HG02885 (cell line): ENCODE results near the gene TRIM33.

ENCODE experiments used
- ATAC-seq: cut with Tn5 transposase; IDR thresholded peaks from one replicate; pipeline ENCODE4 v1.9.1; 2021; ENCODE audit warnings: mild to moderate bottlenecking; ENCODE audit not compliant: unreplicated experiment, poor library complexity

The TRIM33 gene

GRCh38 chr1:114511032-114511785 lies at the start of gene TRIM33:
Gene TRIM33, minus strand, starts transcription at chr1:114511203. Its CDS starts 127 bp downstream, at chr1:114511076.
- ATAC-seq = peak; percentile 83

GRCh38 chr1:114559356-114559755 lies 48.4 kb upstream of the TRIM33 start:
- peak; percentile 56 for ATAC-seq

GRCh38 chr1:114558544-114558943 lies 47.5 kb upstream of the TRIM33 start:
- ATAC-seq = peak; percentile 71

GRCh38 chr1:114554577-114554976 lies 43.6 kb upstream of the TRIM33 start:
- no peak for ATAC-seq

- no peak for ATAC-seq
Observed at GRCh38 chr1:114552106-114552639, 41.2 kb upstream of the TRIM33 start.

- no peak for ATAC-seq
Observed at GRCh38 chr1:114551400-114551799, 40.4 kb upstream of the TRIM33 start.

GRCh38 chr1:114550336-114550735 lies 39.3 kb upstream of the TRIM33 start:
- no peak for ATAC-seq

GRCh38 chr1:114549137-114549536 lies 38.1 kb upstream of the TRIM33 start:
- no peak for ATAC-seq

GRCh38 chr1:114547076-114547475 lies 36.1 kb upstream of the TRIM33 start:
- no peak for ATAC-seq

GRCh38 chr1:114545796-114546195 lies 34.8 kb upstream of the TRIM33 start:
- no peak for ATAC-seq

- no peak for ATAC-seq
Observed at GRCh38 chr1:114545315-114545714, 34.3 kb upstream of the TRIM33 start.

- ATAC-seq = no peak
Observed at GRCh38 chr1:114540821-114541220, 29.8 kb upstream of the TRIM33 start.

- ATAC-seq = no peak
Observed at GRCh38 chr1:114540272-114540671, 29.3 kb upstream of the TRIM33 start.

- ATAC-seq = no peak
Observed at GRCh38 chr1:114536043-114536442, 25.0 kb upstream of the TRIM33 start.

- no peak for ATAC-seq
Observed at GRCh38 chr1:114535401-114535800, 24.4 kb upstream of the TRIM33 start.

- ATAC-seq = no peak
Observed at GRCh38 chr1:114531094-114531493, 20.1 kb upstream of the TRIM33 start.

GRCh38 chr1:114530224-114530623 lies 19.2 kb upstream of the TRIM33 start:
- ATAC-seq = no peak

- ATAC-seq = no peak
Observed at GRCh38 chr1:114524944-114525343, 13.9 kb upstream of the TRIM33 start.

GRCh38 chr1:114522264-114522575 lies 11.2 kb upstream of the TRIM33 start:
- ATAC-seq = no peak

GRCh38 chr1:114521396-114522263 lies 10.6 kb upstream of the TRIM33 start:
- no peak for ATAC-seq

GRCh38 chr1:114517348-114517747 lies 6.3 kb upstream of the TRIM33 start:
- ATAC-seq = no peak
